ENCODE results near the gene TIMM10.

- TF ChIP-seq POLR2A (IDR thresholded peaks at IDR 0.05): no peak
- TF ChIP-seq, protein P1, sequence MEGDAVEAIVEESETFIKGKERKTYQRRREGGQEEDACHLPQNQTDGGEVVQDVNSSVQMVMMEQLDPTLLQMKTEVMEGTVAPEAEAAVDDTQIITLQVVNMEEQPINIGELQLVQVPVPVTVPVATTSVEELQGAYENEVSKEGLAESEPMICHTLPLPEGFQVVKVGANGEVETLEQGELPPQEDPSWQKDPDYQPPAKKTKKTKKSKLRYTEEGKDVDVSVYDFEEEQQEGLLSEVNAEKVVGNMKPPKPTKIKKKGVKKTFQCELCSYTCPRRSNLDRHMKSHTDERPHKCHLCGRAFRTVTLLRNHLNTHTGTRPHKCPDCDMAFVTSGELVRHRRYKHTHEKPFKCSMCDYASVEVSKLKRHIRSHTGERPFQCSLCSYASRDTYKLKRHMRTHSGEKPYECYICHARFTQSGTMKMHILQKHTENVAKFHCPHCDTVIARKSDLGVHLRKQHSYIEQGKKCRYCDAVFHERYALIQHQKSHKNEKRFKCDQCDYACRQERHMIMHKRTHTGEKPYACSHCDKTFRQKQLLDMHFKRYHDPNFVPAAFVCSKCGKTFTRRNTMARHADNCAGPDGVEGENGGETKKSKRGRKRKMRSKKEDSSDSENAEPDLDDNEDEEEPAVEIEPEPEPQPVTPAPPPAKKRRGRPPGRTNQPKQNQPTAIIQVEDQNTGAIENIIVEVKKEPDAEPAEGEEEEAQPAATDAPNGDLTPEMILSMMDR (IDR thresholded peaks at IDR 0.05 in 4 of 5, conservative IDR thresholded peaks at IDR 0.05 in 1 of 5): no peak
Observed at GRCh38 chr11:57542582-57542981, 12.0 kb upstream of the TIMM10 start.

Data from gastrocnemius medialis (tissue), 4 donors.